GM19372 (cell line): Measurements from ENCODE around the gene C11orf16.
"Not testable (repeated sequence)": the region's sequence is repeated elsewhere in the genome, so short reads cannot be mapped to it uniquely, and the experiment has no call there.

Experiments used
- ATAC-seq: cut with Tn5 transposase; IDR thresholded peaks from one replicate; pipeline ENCODE4 v1.9.1; 2021; ENCODE audit warnings: mild to moderate bottlenecking, low read depth, moderate library complexity; ENCODE audit not compliant: unreplicated experiment

C11orf16 gene

DNA sequence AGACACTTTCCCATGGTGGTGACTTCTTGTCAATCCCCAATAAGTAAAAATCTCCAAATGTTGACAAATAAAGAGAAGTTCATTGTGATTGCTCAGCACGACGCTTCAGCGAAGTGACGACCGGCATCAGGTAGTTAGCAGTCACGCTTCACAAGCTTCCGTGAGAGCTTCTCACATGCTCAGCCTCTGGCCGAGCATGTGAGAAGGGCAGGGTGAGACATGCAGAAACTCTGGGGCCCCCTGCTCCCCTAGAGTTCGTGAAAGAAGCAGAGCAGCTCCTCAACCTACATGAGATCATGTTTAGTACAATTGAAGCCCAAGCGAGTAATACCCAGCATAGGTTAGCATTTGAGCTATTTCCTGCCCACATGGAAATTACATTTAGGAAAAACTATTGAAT, 4.4 kb upstream of the C11orf16 start:
- no peak for ATAC-seq

DNA sequence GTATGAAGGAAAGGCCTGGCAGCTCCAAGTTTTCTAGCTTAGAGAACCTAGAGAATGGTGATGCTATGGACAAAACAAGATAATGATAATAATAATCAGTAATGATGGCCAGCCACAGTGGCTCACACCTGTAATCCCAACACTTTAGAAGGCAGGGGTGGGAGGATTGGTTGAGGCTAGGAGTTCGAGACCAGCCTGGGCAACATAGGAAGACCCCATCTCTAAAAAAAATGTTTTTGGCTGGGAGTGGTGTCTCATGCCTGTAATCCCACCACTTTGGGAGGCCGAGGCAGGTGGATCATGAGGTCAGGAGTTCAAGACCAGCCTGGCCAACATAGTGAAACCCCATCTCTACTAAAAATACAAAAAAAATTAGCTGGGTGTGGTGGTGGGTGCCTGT, 3.0 kb upstream of the C11orf16 start:
- not testable (repeated sequence) for ATAC-seq

DNA sequence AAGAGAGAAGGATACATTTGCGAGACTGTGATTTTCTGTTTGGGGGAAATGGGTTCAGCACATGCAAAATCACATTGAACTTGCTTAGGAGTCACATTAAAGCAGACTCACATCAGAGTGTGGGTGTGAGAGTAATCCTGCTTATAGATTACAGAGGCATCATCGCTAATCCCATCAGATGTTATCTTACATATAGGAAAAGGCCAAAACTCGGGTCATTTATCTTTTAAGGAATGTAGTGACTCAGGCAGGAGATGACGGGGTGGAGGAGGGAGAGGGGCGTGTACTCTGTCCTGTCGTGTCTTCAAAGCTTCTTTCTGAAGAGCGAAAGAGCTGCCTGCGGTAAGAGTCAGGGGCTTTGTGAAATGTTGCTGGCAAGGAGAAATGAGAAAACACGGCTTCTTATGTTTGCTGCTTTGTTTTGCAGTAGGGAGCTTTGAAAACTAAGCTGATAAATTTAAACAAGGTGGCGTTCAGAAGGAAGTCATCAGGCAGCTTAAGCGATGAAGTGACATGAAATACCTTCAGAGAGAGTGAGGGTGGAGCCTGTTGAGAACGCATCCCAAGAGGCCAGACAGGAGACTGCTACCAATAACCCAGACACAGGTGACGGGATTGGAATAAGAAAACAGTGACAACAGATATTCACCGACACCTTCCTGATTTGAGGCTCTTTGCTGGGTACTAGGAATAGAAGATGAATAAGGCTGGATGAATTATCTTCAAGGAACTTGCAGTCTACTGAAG, 2.2 kb upstream of the C11orf16 start:
- ATAC-seq = no peak

DNA sequence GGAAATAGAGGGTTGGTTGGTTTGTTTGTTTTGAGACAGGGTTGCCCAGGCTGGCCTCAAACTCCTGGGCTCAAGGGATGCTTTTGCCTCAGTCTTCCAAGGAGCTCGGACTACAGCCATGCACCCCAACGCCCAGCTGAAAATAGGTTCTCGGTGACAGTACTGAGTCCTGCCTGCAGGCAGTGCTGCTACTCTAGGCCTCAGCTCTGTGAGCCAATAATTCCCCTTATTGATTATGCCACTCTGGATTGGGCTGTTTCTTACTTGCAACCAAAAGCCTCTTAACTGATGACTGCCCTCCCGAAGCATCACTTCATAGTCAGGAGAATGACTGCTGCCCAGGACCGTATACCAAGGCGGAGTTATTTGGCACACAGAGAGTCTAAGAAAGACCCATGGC, 1.2 kb upstream of the C11orf16 start:
- ATAC-seq = no peak

DNA sequence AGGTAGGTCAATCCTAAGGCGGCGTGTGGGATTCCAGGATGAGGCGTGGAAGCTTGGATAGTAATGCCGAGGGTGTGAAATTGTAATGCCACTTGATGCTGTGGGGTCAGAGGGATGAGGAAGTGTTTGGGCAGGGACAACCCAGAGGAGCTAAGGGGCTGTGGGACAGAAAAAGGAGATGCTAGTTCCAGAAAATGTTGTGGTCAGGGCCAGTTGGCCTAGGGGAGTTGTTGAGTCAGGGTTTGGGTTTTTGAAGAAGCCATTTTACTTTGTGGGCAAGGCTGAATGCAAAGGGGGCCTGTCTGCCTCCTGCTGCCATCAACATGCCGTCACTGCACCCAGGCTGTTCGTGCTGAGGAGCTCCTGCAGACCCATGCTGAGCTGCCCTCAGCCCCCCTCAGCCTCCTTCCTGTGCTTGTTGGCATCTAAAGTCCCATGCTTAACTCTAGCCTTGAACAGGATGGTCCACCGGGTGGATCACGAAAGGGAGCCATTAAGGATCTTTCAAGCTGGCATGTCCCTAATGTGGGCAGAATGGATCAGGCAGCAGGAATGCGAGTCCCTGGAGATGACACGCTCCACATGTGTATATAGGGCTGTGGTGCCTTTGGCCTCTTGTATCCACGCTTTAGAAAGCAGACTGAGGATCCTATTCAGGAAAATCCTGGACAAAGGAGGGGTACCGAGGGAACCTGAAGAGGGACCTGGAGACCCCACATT, 2.1 kb downstream of the C11orf16 start:
- ATAC-seq = no peak

DNA sequence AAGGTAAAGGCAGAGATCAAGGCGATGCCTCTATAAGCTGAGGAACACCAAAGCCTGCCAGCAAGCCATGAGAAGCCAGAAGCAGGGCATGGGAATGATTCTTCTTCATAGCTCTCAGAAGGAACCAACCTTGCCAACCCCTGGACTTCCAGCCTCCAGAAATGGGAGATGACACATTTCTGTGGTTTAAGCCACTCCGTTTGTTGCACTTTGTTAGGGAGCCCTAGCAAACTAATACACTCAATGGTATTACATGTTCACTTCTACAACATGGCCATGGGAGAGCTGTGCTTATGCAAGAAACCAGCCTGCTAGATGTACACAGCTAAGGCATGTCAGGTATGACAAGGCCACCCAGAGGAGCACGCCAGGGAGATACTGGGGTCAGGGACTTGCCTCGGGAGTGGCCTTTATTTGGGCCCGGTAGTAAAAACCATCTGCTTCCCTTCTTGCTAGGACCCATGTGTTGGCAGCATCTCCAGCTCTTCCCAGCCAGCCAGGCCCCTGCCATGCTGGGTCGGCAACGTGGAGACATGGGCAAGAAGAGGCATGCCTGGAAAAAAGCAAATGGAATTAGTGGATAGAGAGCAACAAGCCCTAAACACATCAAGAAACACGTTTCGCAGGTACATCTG, 3.6 kb downstream of the C11orf16 start:
- ATAC-seq = no peak

DNA sequence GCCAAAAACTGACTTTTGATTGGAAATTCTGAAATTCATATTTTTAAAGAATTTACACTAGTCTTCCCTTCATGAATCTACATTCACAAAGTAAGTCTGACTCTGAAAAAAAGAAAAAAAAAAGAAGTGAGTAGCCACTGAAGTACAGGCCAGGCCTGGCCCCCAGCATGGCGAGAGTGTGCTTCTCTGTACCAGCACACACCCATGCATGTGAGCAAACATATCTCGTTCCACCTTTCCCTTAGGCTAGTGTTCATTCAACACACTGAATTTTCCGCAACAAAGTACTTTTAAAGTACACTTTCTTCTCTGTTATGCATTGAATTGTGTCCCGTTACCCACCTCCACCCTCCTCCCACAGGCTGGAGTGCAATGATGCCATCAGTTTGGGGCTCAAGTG, 4.5 kb downstream of the C11orf16 start:
- ATAC-seq = no peak

DNA sequence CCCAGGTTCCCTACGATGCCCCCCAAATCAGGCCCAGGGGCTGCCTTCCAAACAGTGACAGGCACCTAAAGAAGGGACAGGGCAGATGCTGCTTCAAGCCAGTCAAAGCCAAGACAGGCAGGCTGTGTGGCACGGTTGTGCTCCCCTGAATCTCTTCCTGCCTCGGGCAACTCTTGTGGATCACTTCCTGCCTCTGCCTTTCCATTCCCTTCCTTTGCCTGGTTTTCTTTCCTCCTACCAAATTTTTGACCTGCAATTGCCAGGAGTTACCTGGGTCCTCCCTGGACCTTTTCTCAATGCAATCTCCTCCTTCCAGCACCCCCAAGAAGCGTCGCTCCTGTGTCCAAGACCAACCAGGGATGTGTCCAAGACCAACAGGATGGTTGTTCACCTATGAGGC, 5.5 kb downstream of the C11orf16 start:
- ATAC-seq = no peak

DNA sequence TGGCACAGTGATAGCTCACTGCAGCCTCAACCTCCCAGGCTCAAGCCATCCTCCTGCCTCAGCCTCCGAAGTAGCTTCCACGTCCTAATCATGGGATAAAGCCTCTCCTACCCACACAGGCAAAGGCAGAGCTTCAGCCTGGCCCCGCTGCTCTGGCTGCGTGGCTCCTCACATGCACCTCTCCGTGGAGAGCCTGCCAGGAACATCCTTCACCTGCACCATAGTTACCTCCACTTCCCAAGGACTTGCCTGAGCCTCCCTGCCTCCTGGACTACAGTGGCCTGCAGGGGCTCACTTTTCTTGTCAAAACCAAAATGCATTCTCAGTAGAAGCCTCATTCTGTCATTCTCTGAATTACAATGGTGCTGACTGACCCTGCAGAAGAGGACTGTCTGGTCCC, 6.5 kb downstream of the C11orf16 start:
- ATAC-seq = no peak

DNA sequence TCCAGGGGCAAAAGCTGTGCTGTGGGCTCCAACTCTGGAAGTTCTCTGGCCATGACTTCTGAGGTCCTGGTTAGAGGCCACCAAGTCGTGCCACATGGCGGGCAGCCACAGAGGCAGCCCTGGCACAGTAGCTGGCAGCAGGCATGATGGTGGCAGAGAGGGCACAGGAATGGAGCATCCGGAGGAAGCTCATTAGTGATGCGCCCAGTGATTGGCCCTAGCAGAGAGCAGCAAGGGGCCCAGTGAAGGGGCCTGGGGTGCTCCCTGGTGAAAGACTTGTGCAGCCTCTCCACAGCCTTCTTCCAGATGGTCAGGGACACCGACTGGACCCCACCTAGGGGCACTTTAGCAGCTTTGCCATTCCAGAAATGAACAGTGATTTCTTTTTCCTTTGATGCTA, 7.0 kb downstream of the C11orf16 start:
- no peak for ATAC-seq

DNA sequence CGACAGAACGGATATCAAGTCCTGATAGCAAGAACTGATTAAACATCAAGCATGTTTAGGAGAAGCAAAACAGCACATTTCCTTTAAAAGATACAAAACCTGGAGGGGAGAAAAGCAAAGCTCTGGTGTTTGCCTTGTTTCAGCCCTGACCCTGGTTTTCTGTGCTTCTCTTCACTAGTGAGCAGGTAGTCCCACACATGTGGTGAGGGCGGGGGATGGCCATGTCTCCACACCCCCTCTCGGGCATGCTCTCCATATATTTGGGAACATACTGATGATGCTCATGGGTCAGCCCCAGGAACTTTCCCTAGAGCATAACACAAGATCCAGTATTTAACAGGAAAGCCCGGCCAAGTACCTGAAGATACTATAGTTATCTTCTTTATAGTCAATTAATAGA, 10.1 kb downstream of the C11orf16 start:
- no peak for ATAC-seq

DNA sequence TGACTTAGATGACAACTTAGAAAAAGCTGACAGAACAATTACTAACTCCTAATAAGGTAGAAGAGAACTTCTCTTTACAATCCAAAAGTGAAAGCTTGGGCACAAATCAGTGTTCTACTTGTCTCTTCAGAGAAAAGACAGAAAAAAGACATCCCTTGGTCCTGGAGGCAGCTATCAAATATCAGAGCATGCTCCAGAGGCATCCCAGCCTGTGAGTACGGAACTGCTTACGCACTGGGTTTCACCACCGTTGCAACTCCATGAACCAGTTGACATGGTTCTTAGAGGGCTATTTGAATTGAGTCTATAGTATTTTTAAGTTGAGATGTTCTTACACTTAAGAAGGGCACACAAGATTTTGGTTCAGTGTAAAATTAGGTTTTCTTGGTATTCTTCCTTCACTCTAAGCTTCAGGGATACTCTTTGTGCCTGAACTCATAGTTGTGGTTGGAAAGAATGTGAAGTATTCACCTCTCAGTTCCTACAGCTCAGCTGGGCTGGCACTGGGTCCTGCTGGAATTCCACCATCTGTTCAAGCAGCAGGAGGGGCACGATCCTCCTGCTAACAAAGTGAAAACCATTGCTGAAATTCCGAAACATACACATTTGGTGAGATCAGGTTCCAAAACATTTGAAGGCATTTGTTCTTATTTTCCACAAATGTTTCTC, 15.5 kb downstream of the C11orf16 start:
- no peak for ATAC-seq

DNA sequence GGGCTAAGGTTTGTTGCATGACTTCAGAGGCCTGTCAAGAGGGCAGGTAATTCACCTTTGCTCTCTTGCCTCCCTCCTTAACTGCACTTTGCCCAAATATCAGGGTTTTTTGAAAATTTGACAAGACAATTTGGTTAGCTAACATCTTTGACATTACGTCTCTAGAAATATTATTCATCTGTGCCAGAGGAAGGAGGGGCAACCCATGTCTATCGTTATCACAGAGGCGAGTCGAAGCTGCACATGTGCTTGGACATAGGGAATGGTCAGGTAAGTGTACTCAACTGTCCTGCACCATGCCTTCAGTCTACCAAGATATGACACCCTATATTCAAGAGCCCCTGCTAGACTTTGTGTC, 18.1 kb downstream of the C11orf16 start:
- no peak for ATAC-seq

DNA sequence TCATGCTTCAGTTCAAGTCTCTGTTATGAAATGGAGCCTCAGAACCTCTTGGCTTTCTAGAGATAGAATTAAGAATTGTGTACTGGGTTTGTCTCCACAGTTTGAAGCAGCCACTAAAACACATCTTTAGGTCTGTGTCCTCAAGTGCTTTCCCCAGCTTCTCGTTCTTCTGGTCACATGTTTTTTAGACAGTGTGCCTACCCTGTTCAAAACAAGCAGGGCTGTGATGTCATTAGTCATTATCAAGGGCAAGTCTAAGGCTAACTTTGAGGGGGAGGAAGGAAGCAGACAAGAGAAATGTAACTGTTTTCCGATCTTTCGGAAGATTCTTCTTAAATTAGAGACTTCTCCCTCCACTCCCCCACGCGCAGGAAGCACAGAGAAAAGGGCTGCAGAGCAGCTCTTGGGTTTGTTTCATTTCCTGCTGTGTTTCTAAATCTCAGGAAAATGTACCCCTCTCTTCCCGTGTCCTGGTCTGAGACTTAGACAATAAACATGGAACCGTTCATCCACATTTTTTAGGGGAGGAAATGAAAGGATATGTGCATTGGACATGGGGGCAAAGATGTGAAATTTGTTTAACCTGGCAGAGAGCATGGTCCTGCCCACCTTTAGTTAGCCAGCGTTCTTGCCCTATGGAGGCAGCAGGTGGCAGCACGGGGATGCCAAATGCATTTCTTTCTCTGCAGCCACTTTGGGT, 18.6 kb downstream of the C11orf16 start:
- ATAC-seq = no peak

DNA sequence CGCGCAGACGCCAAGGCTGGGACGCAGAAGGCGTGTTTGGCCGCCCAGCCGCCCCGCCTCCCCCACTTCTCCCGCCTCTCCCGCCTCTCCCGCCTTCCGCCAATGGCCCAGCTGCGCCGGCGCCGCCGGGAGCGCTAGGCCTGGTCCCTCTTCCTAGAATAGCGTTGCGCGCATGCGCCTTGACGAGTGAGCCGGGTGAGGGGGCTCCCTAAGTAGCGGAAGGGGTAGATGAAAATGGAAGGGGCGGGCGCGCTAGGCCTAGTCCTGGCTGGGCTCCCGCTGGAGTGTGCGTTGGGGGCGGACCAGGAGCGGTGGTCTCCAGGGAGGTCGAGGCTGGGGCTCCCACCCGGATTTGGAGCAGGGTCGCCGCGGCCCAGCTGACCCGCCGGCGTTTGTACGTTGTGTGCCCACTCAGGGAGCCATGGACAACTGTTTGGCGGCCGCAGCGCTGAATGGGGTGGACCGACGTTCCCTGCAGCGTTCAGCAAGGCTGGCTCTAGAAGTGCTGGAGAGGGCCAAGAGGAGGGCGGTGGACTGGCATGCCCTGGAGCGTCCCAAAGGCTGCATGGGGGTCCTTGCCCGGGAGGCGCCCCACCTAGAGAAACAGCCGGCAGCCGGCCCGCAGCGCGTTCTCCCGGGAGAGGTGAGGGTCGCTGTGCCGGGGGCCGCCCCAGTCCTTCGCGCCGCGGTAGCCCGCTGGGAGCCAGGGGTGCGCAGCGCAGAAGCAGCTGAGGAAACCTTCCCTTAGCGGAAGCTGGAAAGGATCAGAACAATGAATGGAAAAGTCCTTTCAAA, 21.5 kb downstream of the C11orf16 start, which contains the start of gene AKIP1:
Gene AKIP1, plus strand, starts transcription at position 161 of the 795 bp plus-strand sequence. Its CDS starts 261 bp downstream, at position 422.
- ATAC-seq = peak; percentile 61

DNA sequence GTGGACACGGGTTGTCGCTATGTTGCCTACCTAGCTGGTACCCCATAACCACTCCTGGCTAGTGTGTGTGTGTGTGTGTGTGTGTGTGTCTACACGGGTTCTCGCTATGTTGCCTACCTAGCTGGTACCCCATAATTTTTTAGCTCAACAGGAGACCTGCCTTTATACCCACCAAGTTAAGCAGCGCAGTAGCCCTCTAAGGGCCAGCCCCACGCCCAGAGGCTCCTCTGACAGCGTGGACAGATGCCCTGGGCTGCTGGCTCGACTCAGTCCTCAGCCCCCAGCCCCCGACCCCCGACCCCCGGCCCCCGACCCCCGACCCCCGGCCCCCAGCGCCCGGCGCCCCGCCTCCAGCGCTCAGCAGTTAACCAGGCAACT, 22.1 kb downstream of the C11orf16 start:
- peak; percentile 4 for ATAC-seq

DNA sequence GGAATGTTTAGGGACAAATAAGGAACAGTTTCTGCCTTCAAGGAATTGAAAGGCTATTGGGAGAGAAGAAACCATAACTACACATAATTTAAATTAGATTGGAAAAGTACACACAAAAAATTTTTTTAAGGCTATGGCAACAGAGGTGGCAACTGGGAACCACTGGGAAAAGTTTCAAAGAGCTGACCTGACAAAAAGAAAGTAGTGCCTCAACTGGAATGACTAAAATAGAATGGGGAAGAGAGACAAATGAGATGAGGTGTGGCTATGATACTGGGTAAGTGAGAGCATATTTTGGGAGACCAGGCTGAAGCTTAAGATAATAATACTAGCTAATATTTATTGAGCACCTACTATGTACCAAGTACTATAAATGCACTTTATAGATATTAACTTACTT, 24.6 kb downstream of the C11orf16 start:
- no peak for ATAC-seq

DNA sequence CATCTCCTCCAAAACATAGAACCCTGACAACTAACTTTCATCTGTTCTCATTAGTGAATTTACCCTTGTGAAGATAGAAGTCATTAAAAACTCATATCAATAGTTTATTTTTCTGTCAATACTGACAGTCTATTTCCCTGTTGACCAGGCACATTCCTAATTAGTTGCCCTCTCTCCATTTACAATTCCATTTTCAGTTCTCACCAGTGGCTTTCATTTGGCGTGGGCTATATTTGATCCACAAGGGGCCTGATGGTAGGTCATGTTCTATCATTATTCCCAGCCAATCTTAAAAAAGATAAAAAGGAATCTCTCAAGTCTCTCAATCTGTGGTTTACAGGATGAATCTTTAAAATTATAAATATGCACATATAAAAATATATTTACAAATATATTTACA, 25.6 kb downstream of the C11orf16 start:
- ATAC-seq = no peak

DNA sequence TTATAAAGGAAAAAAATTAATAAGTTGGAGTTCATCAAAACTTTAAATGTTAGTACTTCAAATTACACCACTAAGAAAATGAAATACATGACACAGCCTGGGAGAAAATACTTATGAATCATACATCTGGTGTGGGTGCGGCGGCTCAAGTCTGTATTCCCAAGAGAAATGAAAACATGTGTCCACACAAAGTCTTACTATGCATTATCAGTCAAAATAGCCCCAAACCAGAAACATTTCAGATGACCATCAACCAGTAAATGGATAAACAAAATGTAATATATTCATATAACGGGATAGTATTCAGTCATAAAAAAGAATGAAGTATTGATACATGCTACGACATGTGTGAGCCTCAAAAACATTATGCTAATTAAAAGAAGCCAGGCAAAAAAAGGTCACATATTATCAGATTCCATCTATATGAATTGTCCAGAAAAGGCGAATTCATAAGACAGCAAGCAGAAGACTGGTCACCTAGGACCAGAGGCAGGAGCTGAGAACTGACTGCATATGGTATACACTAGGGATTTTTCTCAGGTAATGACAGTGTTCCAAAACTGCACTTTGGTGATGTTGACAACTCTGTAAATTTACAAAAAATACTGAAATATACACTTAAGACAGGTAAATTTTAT, 27.1 kb downstream of the C11orf16 start:
- ATAC-seq = no peak
